Liver (tissue), 9 donors: Measurements from ENCODE around the gene MGRN1. TPM values are rescaled to one million over a fixed set of nuclear protein-coding genes. Genes with fewer than 3 reads are reported as not detected.

Source experiments
- DNase-seq: peaks from one replicate; pipeline ENCODE4 v3.0.0-alpha.2; 2017; ENCODE audit warnings: low spot score
- H3K27ac ChIP-seq, 2 donors: one replicate each; pipeline ENCODE4 v1.7.0; 2013; ENCODE audit warnings: inconsistent platforms in 2 of 2, low read length in 2 of 2, control low read depth in 1 of 2, low read depth in 1 of 2, mild to moderate bottlenecking in 1 of 2
- H3K27me3 ChIP-seq, 4 donors: one replicate each; pipeline versions ENCODE4 v1.6.1 to v1.7.0; 2013; ENCODE audit warnings: low read length in 3 of 4, inconsistent platforms in 1 of 4, mild to moderate bottlenecking in 1 of 4, moderate library complexity in 1 of 4; ENCODE audit not compliant: control insufficient read depth in 4 of 4, insufficient read depth in 4 of 4
- H3K36me3 ChIP-seq, 4 donors: one replicate each; pipeline versions ENCODE4 v1.6.1 to v1.7.0; 2013; ENCODE audit warnings: low read length in 3 of 4, mild to moderate bottlenecking in 3 of 4, low read depth in 1 of 4, moderate library complexity in 1 of 4; ENCODE audit not compliant: control insufficient read depth in 4 of 4, insufficient read depth in 3 of 4
- H3K4me1 ChIP-seq, 4 donors: one replicate each; pipeline versions ENCODE4 v1.6.1 to v1.7.0; 2013; ENCODE audit warnings: low read length in 3 of 4, mild to moderate bottlenecking in 3 of 4, moderate library complexity in 1 of 4; ENCODE audit not compliant: control insufficient read depth in 4 of 4, insufficient read depth in 4 of 4
- H3K4me3 ChIP-seq, 3 donors: one replicate each; pipeline versions ENCODE4 v1.6.1 to v1.7.0; 2013; ENCODE audit warnings: low read length in 3 of 3, control low read depth in 1 of 3, low read depth in 1 of 3, mild to moderate bottlenecking in 1 of 3
- H3K9ac ChIP-seq, 2 donors: one replicate each; pipeline ENCODE4 v1.7.0; 2013; ENCODE audit warnings: low read length in 2 of 2, mild to moderate bottlenecking in 2 of 2, moderate library complexity in 2 of 2, control low read depth in 1 of 2, low read depth in 1 of 2
- H3K9me3 ChIP-seq, 4 donors: one replicate each; pipeline versions ENCODE4 v1.6.1 to v1.7.0; 2013; ENCODE audit warnings: low read length in 3 of 4; ENCODE audit not compliant: control insufficient read depth in 4 of 4
- CTCF ChIP-seq: fragments of 150-350 bp; IDR thresholded peaks from 2 replicates; pipeline ENCODE4 v1.5.1; 2017; ENCODE audit warnings: improper control_type of control experiment, low read depth, low read length; ENCODE audit not compliant: missing input control
- FOXA2 ChIP-seq: IDR thresholded peaks from 2 replicates; pipeline ENCODE4 v1.6.1; 2016; ENCODE audit warnings: antibody characterized with exemption
- GABPA ChIP-seq, 2 donors: IDR thresholded peaks in 1 of 2; conservative IDR thresholded peaks in 1 of 2; 2 replicates each; pipeline ENCODE4 v1.6.1; 2016; ENCODE audit warnings: antibody characterized with exemption in 2 of 2, mild to moderate bottlenecking in 1 of 2, moderate library complexity in 1 of 2
- HNF4A ChIP-seq, 2 donors: conservative IDR thresholded peaks; 2 replicates each; pipeline ENCODE4 v1.6.1; 2016; ENCODE audit warnings: antibody characterized with exemption in 2 of 2, mild to moderate bottlenecking in 2 of 2
- HNF4G ChIP-seq: IDR thresholded peaks from 2 replicates; pipeline ENCODE4 v1.6.1; 2016; ENCODE audit warnings: antibody characterized with exemption
- MAX ChIP-seq: IDR thresholded peaks from 2 replicates; pipeline ENCODE4 v1.6.1; 2016; ENCODE audit warnings: antibody characterized with exemption
- NR2F2 ChIP-seq: IDR thresholded peaks from 2 replicates; pipeline ENCODE4 v1.6.1; 2016; ENCODE audit warnings: antibody characterized with exemption
- REST ChIP-seq: IDR thresholded peaks from 2 replicates; pipeline ENCODE4 v1.6.1; 2016; ENCODE audit warnings: antibody characterized with exemption, mild to moderate bottlenecking
- RXRA ChIP-seq, 2 donors: IDR thresholded peaks; 2 replicates each; pipeline ENCODE4 v1.6.1; 2017 to 2018; ENCODE audit warnings: antibody characterized with exemption in 2 of 2, mild to moderate bottlenecking in 1 of 2
- SP1 ChIP-seq: IDR thresholded peaks from 2 replicates; pipeline ENCODE4 v1.6.1; 2018; ENCODE audit warnings: antibody characterized with exemption, mild to moderate bottlenecking
- YY1 ChIP-seq: IDR thresholded peaks from 2 replicates; pipeline ENCODE4 v1.6.1; 2016; ENCODE audit warnings: antibody characterized with exemption, mild to moderate bottlenecking
- ZBTB33 ChIP-seq: IDR thresholded peaks from 2 replicates; pipeline ENCODE4 v1.6.1; 2016; ENCODE audit warnings: antibody characterized with exemption
- WGBS: extraction: QIAGEN DNeasy Blood & Tissue Kit; methylation state at CpG from one replicate; pipeline ENCODE4 v1.1.7; 2013; 5-methylcytosine and 5-hydroxymethylcytosine counted together
- polyA plus RNA-seq, 2 donors: library from polyadenylated mRNA; stranded (reverse) in 1 of 2; unstranded in 1 of 2; fragments of 200-250 nt in 1 of 2; fragments of >200 nt in 1 of 2; fragmentation: Nextera tagmentation in 1 of 2; extraction: Ambion mirVana in 1 of 2; gene quantifications; one replicate each; pipeline versions ENCODE4 v1.2.1 to v1.2.3, GENCODE V29; 2013 to 2015
- total RNA-seq, 2 donors: library from RNA; depleted of rRNA; stranded (reverse); fragments of >200 nt; gene quantifications; one replicate each; pipeline ENCODE4 v1.2.3, GENCODE V29; 2014
- donor health status: healthy.
- donor health status: healthy.
- donor health status: healthy.
- donor health status: healthy.
- donor health status: healthy.

Gene MGRN1
- total and polyA plus RNA-seq, 4 donors = 15.9 to 35.7 (median 25.9) TPM

DNA sequence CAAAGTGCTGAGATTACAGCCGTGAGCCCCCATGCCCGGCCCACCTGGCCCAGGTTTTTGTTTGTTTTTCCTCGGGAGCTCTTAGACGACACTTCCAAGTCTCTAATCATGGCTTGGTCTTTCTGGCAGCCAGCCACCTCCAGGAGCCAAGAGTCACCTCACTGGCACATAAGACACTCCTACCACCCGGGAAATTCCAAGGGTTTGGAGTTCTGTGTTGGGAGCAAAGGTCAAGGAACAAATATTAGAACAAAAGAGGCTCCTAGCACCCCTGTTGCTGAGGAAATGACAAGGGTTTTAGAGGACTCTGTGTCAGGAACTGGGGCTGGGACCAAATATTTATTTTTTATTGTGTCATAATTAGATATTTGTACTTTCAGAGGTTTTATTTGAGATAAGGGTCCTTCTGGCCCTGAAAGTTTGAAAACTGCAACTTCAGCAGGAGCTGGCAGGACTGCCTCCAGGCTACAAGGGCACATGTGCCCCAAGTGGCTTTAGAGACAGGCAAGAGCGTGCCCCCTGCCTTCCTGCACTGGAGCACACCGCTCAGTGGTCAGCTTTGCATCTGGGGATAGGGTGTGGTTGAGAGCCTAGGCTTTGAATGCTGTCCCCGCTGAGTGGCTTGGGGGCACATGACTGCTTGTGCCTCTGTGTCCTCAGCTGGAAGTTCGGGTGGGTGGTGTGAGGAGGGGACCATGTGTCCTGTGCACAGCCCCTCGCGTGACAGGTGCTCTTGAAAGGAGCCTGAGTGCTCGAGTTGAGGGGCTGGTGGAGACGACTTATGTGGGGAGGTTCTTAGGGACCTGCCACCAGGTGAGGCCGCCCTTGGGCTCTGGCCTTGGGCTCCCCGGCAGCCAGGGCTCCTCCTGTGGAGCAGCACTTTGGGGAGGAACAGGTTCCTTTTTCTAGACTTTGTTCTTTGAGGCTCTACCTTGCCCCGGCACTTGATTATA, 29.7 kb downstream of the MGRN1 start:
- Histone ChIP-seq H3K36me3 (peaks cover 2 to 22% (median 10%) of the 10 kb centered on the region in 4 donors), H3K27me3 (no peaks in the 10 kb centered on the region), H3K9me3 (no peaks in the 10 kb centered on the region), H3K27ac (peak overlapping the region; percentile 87 to 99), H3K4me1 (peaks cover 9 to 30% (median 20%) of the 10 kb centered on the region in 4 donors), H3K9ac (no peak overlapping the region), H3K4me3 (no peak overlapping the region)
- no peak for DNase-seq
- TF ChIP-seq HNF4A (conservative IDR thresholded peaks at IDR 0.05) (peak; percentile 38 to 69), MAX (no peak), SP1 (peak; percentile 27), FOXA2 (no peak), RXRA (IDR thresholded peaks at IDR 0.05) (peak; percentile 25 to 28)
- WGBS = 62% methylated on average over 16 of the region's 16 CpGs

- Histone ChIP-seq H3K4me3 (no peak overlapping the region), H3K9me3 (no peaks in the 10 kb centered on the region), H3K27me3 (no peaks in the 10 kb centered on the region), H3K4me1 (peaks cover 9 to 32% (median 19%) of the 10 kb centered on the region in 4 donors), H3K9ac (no peak overlapping the region), H3K27ac (peak overlapping the region; percentile 87 to 99), H3K36me3 (peaks cover 2 to 22% (median 12%) of the 10 kb centered on the region in 4 donors)
- WGBS = 92% methylated on average over 12 of the region's 12 CpGs
- TF ChIP-seq HNF4A (conservative IDR thresholded peaks at IDR 0.05) (no peak), GABPA (IDR thresholded peaks at IDR 0.05 in 1 of 2, conservative IDR thresholded peaks at IDR 0.05 in 1 of 2) (no peak), REST (no peak), NR2F2 (no peak), MAX (no peak), SP1 (no peak), ZBTB33 (no peak), YY1 (no peak), FOXA2 (no peak), HNF4G (no peak), CTCF (no peak)
- DNase-seq = no peak
Observed at GRCh38 chr16:4654964-4655590, 30.5 kb downstream of the MGRN1 start.
